GM23248 (cell line): ENCODE results near the gene IL1A. TPM values are rescaled to one million over a fixed set of nuclear protein-coding genes. Genes with fewer than 3 reads are reported as not detected.

ENCODE experiments used
- DNase-seq: peaks from one replicate; pipeline ENCODE4 v3.0.0-alpha.2; 2015
- H2AFZ ChIP-seq: fragments of 200-600 bp; sonication (generic); 2 replicates; pipeline ENCODE4 v1.6.1; 2016; ENCODE audit warnings: antibody characterized with exemption
- H3F3A ChIP-seq: fragments of 200-600 bp; sonication (generic); 2 replicates; pipeline ENCODE4 v1.6.1; 2016; ENCODE audit warnings: mild to moderate bottlenecking, antibody characterized with exemption, mixed run types; ENCODE audit not compliant: insufficient read depth
- H3K27ac ChIP-seq: fragments of 200-600 bp; sonication (generic); 2 replicates; pipeline ENCODE4 v1.5.1; 2016; ENCODE audit warnings: mild to moderate bottlenecking
- H3K27me3 ChIP-seq: fragments of 200-600 bp; sonication (generic); replicated peaks from 2 replicates; pipeline ENCODE4 v1.6.1; 2016; ENCODE audit warnings: mild to moderate bottlenecking; ENCODE audit not compliant: insufficient read depth
- H3K36me3 ChIP-seq: fragments of 200-600 bp; sonication (generic); 2 replicates; pipeline ENCODE4 v1.6.1; 2016; ENCODE audit warnings: low read depth, mild to moderate bottlenecking
- H3K4me1 ChIP-seq: fragments of 200-600 bp; sonication (generic); 2 replicates; pipeline ENCODE4 v1.6.1; 2016; ENCODE audit warnings: mild to moderate bottlenecking; ENCODE audit not compliant: insufficient read depth
- H3K4me2 ChIP-seq: fragments of 200-600 bp; sonication (generic); one replicate; pipeline ENCODE4 v1.6.1; 2016; ENCODE audit warnings: mild to moderate bottlenecking; ENCODE audit not compliant: unreplicated experiment
- H3K4me3 ChIP-seq: fragments of 200-600 bp; sonication (generic); 2 replicates; pipeline ENCODE4 v1.5.1; 2016; ENCODE audit warnings: mild to moderate bottlenecking
- H3K79me2 ChIP-seq: fragments of 200-600 bp; sonication (generic); 2 replicates; pipeline ENCODE4 v1.6.1; 2016; ENCODE audit warnings: mild to moderate bottlenecking; ENCODE audit not compliant: insufficient read depth
- H3K9ac ChIP-seq: fragments of 200-600 bp; sonication (generic); 2 replicates; pipeline ENCODE4 v1.6.1; 2016; ENCODE audit warnings: mild to moderate bottlenecking
- H3K9me2 ChIP-seq: fragments of 200-600 bp; sonication (generic); 2 replicates; pipeline ENCODE4 v1.6.1; 2016; ENCODE audit warnings: mixed run types, mild to moderate bottlenecking, moderate library complexity; ENCODE audit not compliant: insufficient read depth
- H3K9me3 ChIP-seq: fragments of 200-600 bp; sonication (generic); one replicate; pipeline ENCODE4 v1.6.1; 2017; ENCODE audit warnings: low read depth
- H4K20me1 ChIP-seq: fragments of 200-600 bp; sonication (generic); 2 replicates; pipeline ENCODE4 v1.6.0; 2016; ENCODE audit not compliant: insufficient read depth
- EZH2 ChIP-seq: fragments of 200-600 bp; sonication (generic); IDR thresholded peaks from 2 replicates; pipeline ENCODE4 v1.6.1; 2018; ENCODE audit warnings: antibody characterized with exemption, mild to moderate bottlenecking; ENCODE audit not compliant: insufficient read depth, poor library complexity, severe bottlenecking
- EZH2phosphoT487 ChIP-seq: fragments of 200-600 bp; sonication (generic); IDR thresholded peaks from 2 replicates; pipeline ENCODE4 v1.6.1; 2018; ENCODE audit warnings: antibody characterized with exemption, moderate library complexity, mild to moderate bottlenecking, low read depth; ENCODE audit not compliant: insufficient read depth
- WGBS, 2 experiments: methylation state at CpG; one replicate each; pipeline ENCODE4 v1.1.6; 2015 to 2017; ENCODE audit warnings: low lambda C conversion rate in 2 of 2, low coverage in 1 of 2; ENCODE audit errors: missing lambda C conversion rate in 2 of 2; 5-methylcytosine and 5-hydroxymethylcytosine counted together
- in situ Hi-C: fragments of 300-500 bp; cut with MboI; formaldehyde crosslinking; loops from 2 replicates; pipeline ENCODE4 v1.15.0; 2020
- polyA plus RNA-seq: library from polyadenylated mRNA; unstranded; fragments of >200 nt; fragmentation: Nextera tagmentation; extraction: Ambion mirVana; gene quantifications from 2 replicates; pipeline ENCODE4 v1.2.1, GENCODE V29; 2016
- total RNA-seq: library from RNA; depleted of rRNA; stranded (reverse); fragments of >200 nt; shearing (Covaris generic); gene quantifications from 2 replicates; pipeline ENCODE4 v1.2.3, GENCODE V29; 2014

Gene IL1A
- total and polyA plus RNA-seq, 2 experiments from 2014 or later: 0.54 TPM; not detected in 1

- H3K4me2 ChIP-seq: no peak overlapping the region
- no peaks in the 10 kb centered on the region for H3K79me2 ChIP-seq
- H3K9me3 ChIP-seq: no peaks in the 10 kb centered on the region
- DNase-seq: no peak
- H3K36me3 ChIP-seq: no peaks in the 10 kb centered on the region
- no peak overlapping the region for H3K9ac ChIP-seq
- no peak overlapping the region for H3K27ac ChIP-seq
- TF ChIP-seq EZH2 (no peak), EZH2phosphoT487 (no peak)
- no peaks in the 10 kb centered on the region for H3K27me3 ChIP-seq
- H3F3A ChIP-seq: peaks cover 4% of the 10 kb centered on the region; the same call in 1 of the 2 replicates
- no peak overlapping the region for H2AFZ ChIP-seq
- H3K4me1 ChIP-seq: no peaks in the 10 kb centered on the region; the same call in 1 of the 2 replicates
- in situ Hi-C loops: no loop called here
- 53 to 56% methylated on average over 4 of the region's 4 CpGs for WGBS, 2 experiments
- no peak overlapping the region for H3K4me3 ChIP-seq
- H4K20me1 ChIP-seq: no peaks in the 10 kb centered on the region
- no peaks in the 10 kb centered on the region for H3K9me2 ChIP-seq
Measured at GRCh38 chr2:112800881-112801583, 16.7 kb upstream of the IL1A start.

GRCh38 chr2:112798979-112799975, 15.0 kb upstream of the IL1A start:
- WGBS, 2 experiments: 77 to 78% methylated on average over 8 of the region's 8 CpGs
- Histone ChIP-seq H3K4me3 (no peak overlapping the region), H3K4me2 (no peak overlapping the region), H3F3A (peaks cover 6% of the 10 kb centered on the region; the same call in 1 of the 2 replicates), H2AFZ (no peak overlapping the region), H3K9ac (no peak overlapping the region), H3K79me2 (no peaks in the 10 kb centered on the region), H3K9me3 (no peaks in the 10 kb centered on the region), H4K20me1 (no peaks in the 10 kb centered on the region), H3K27me3 (no peaks in the 10 kb centered on the region), H3K9me2 (no peaks in the 10 kb centered on the region; the same call in 1 of the 2 replicates), H3K36me3 (no peaks in the 10 kb centered on the region), H3K4me1 (peaks cover 6% of the 10 kb centered on the region), H3K27ac (no peak overlapping the region)
- TF ChIP-seq EZH2phosphoT487: no peak
- TF ChIP-seq EZH2: no peak
- in situ Hi-C loops: no loop called here
- no peak for DNase-seq

- 0% methylated on average over 1 of the region's 1 CpG for WGBS, 2 experiments
- no peak overlapping the region for H3K9ac ChIP-seq
- in situ Hi-C loops: no loop called here
- H3K36me3 ChIP-seq: no peaks in the 10 kb centered on the region
- peaks cover 21% of the 10 kb centered on the region for H3F3A ChIP-seq
- peaks cover 17% of the 10 kb centered on the region for H3K4me1 ChIP-seq
- TF ChIP-seq EZH2phosphoT487 (no peak), EZH2 (no peak)
- DNase-seq: no peak
- H3K9me2 ChIP-seq: no peaks in the 10 kb centered on the region; the same call in 1 of the 2 replicates
- H2AFZ ChIP-seq: no peak overlapping the region
- H3K9me3 ChIP-seq: no peaks in the 10 kb centered on the region
- H4K20me1 ChIP-seq: no peaks in the 10 kb centered on the region
- H3K27me3 ChIP-seq: no peaks in the 10 kb centered on the region
- no peak overlapping the region for H3K4me2 ChIP-seq
- H3K27ac ChIP-seq: no peak overlapping the region
- no peaks in the 10 kb centered on the region for H3K79me2 ChIP-seq
- no peak overlapping the region for H3K4me3 ChIP-seq
Measured at GRCh38 chr2:112796486-112796885, 12.2 kb upstream of the IL1A start.

- Histone ChIP-seq H3K4me2 (no peak overlapping the region), H3K9me3 (no peaks in the 10 kb centered on the region), H3K4me3 (no peak overlapping the region), H3F3A (peaks cover 21% of the 10 kb centered on the region), H2AFZ (no peak overlapping the region), H3K9ac (no peak overlapping the region), H3K9me2 (no peaks in the 10 kb centered on the region; the same call in 1 of the 2 replicates), H4K20me1 (no peaks in the 10 kb centered on the region), H3K4me1 (peaks cover 17% of the 10 kb centered on the region), H3K36me3 (no peaks in the 10 kb centered on the region), H3K79me2 (no peaks in the 10 kb centered on the region), H3K27me3 (no peaks in the 10 kb centered on the region), H3K27ac (no peak overlapping the region)
- TF ChIP-seq EZH2phosphoT487: no peak
- in situ Hi-C loops: no loop called here
- no peak for DNase-seq
- 88 to 89% methylated on average over 1 of the region's 1 CpG for WGBS, 2 experiments
Measured at GRCh38 chr2:112795774-112796173, 11.5 kb upstream of the IL1A start.
